CD14-positive monocyte (primary cell): Measurements from ENCODE around the gene CRY1. TPM values are rescaled to one million over a fixed set of nuclear protein-coding genes. Genes with fewer than 3 reads are reported as not detected.

Experiments used
- DNase-seq, 3 donors: peaks; one replicate each; pipeline ENCODE4 v3.0.0-alpha.2; 2011 to 2022
- H2AFZ ChIP-seq: 2 replicates; pipeline ENCODE4 v1.6.0; 2012; ENCODE audit warnings: mild to moderate bottlenecking, low read depth, low read length, inconsistent platforms; ENCODE audit not compliant: insufficient read depth, poor library complexity, severe bottlenecking
- H3K27ac ChIP-seq, 2 donors: 1 replicate in 1 of 2; 2 replicates in 1 of 2; pipeline ENCODE4 v1.5.1; 2012 to 2013; ENCODE audit warnings: low read length in 2 of 2, control low read depth in 1 of 2, inconsistent platforms in 1 of 2, low read depth in 1 of 2, mild to moderate bottlenecking in 1 of 2
- H3K27me3 ChIP-seq, 2 donors: one replicate each; pipeline versions ENCODE4 v1.6.0 to v1.6.1; 2011 to 2013; ENCODE audit warnings: low read length in 2 of 2; ENCODE audit not compliant: control insufficient read depth in 2 of 2, insufficient read depth in 2 of 2
- H3K36me3 ChIP-seq, 2 donors: replicated peaks in 1 of 2; 1 replicate in 1 of 2; 2 replicates in 1 of 2; pipeline versions ENCODE4 v1.5.1 to v1.6.1; 2012 to 2013; ENCODE audit warnings: low read length in 2 of 2, control low read depth in 1 of 2, inconsistent platforms in 1 of 2, mild to moderate bottlenecking in 1 of 2; ENCODE audit not compliant: insufficient read depth in 2 of 2, control insufficient read depth in 1 of 2
- H3K4me1 ChIP-seq, 2 donors: 1 replicate in 1 of 2; 2 replicates in 1 of 2; pipeline versions ENCODE4 v1.5.1 to v1.6.1; 2012 to 2013; ENCODE audit warnings: low read length in 2 of 2, control low read depth in 1 of 2, inconsistent platforms in 1 of 2, mild to moderate bottlenecking in 1 of 2, moderate library complexity in 1 of 2; ENCODE audit not compliant: insufficient read depth in 2 of 2, control insufficient read depth in 1 of 2
- H3K4me2 ChIP-seq: replicated peaks from 2 replicates; pipeline ENCODE3; 2012; ENCODE audit warnings: low read length, moderate library complexity, mild to moderate bottlenecking; ENCODE audit not compliant: poor library complexity, severe bottlenecking; ENCODE audit errors: extremely low read depth
- H3K4me3 ChIP-seq, 3 experiments: fragments of 200-600 bp in 1 of 3; sonication (generic) in 1 of 3; replicated peaks in 1 of 3; 1 replicate in 2 of 3; 2 replicates in 1 of 3; pipeline ENCODE4 v1.5.1; 2011 to 2013; ENCODE audit warnings: low read length in 3 of 3, mild to moderate bottlenecking in 3 of 3, control low read depth in 2 of 3, low read depth in 2 of 3, inconsistent platforms in 1 of 3, moderate library complexity in 1 of 3
- H3K79me2 ChIP-seq: 2 replicates; pipeline ENCODE4 v1.6.0; 2012; ENCODE audit warnings: mild to moderate bottlenecking, control low read depth, inconsistent platforms, low read length, moderate library complexity; ENCODE audit not compliant: insufficient read depth
- H3K9ac ChIP-seq: 2 replicates; pipeline ENCODE4 v1.6.0; 2017; ENCODE audit warnings: low read length, mild to moderate bottlenecking; ENCODE audit not compliant: insufficient read depth, poor library complexity, severe bottlenecking
- H3K9me3 ChIP-seq, 2 donors: replicated peaks in 1 of 2; 1 replicate in 1 of 2; 2 replicates in 1 of 2; pipeline versions ENCODE4 v1.5.1 to v1.6.1; 2012 to 2013; ENCODE audit warnings: low read length in 2 of 2, control low read depth in 1 of 2; ENCODE audit not compliant: control insufficient read depth in 1 of 2, insufficient read depth in 1 of 2
- H4K20me1 ChIP-seq: 2 replicates; pipeline ENCODE4 v1.6.0; 2012; ENCODE audit warnings: mild to moderate bottlenecking, low read length, control low read depth, moderate library complexity; ENCODE audit not compliant: insufficient read depth
- H3K27ac Mint-ChIP-seq, 7 donors: one replicate each; pipeline ENCODE4 v1.8.0; 2020; ENCODE audit warnings: mild to moderate bottlenecking in 7 of 7, mixed read lengths in 7 of 7, moderate library complexity in 6 of 7, inconsistent platforms in 2 of 7
- H3K27me3 Mint-ChIP-seq, 3 donors: one replicate each; pipeline ENCODE4 v1.8.0; 2021 to 2022; ENCODE audit warnings: low read depth in 3 of 3, mild to moderate bottlenecking in 3 of 3, mixed read lengths in 3 of 3, moderate library complexity in 3 of 3, inconsistent platforms in 1 of 3
- H3K36me3 Mint-ChIP-seq, 2 donors: one replicate each; pipeline ENCODE4 v1.8.0; 2020; ENCODE audit warnings: mixed read lengths in 2 of 2, inconsistent platforms in 1 of 2, mild to moderate bottlenecking in 1 of 2
- H3K4me1 Mint-ChIP-seq: one replicate; pipeline ENCODE4 v1.8.0; 2020; ENCODE audit warnings: mild to moderate bottlenecking, mixed read lengths
- H3K4me3 Mint-ChIP-seq, 2 donors: one replicate each; pipeline ENCODE4 v1.8.0; 2020; ENCODE audit warnings: mild to moderate bottlenecking in 2 of 2, mixed read lengths in 2 of 2, moderate library complexity in 1 of 2
- H3K9me3 Mint-ChIP-seq, 7 donors: one replicate each; pipeline ENCODE4 v1.8.0; 2020 to 2022; ENCODE audit warnings: mixed read lengths in 7 of 7, mild to moderate bottlenecking in 6 of 7, moderate library complexity in 6 of 7, inconsistent platforms in 2 of 7
- WGBS: methylation state at CpG from one replicate; pipeline ENCODE4 v1.1.5; 2013; ENCODE audit warnings: missing lambda C conversion rate; ENCODE audit not compliant: insufficient coverage; 5-methylcytosine and 5-hydroxymethylcytosine counted together
- intact Hi-C, 2 donors: fragments of 100-400 bp; cut with micrococcal nuclease; formaldehyde crosslinking; loops; one replicate each; pipeline versions ENCODE4 v1.15.0 to v1.15.1; 2023
- polyA plus RNA-seq, 3 donors: library from polyadenylated mRNA; depleted of rRNA in 1 of 3; unstranded in 2 of 3; stranded (reverse) in 1 of 3; fragments of 300-500 nt in 2 of 3; fragments of >200 nt in 1 of 3; fragmentation: Illumina TruSeq in 2 of 3; gene quantifications; 1 replicate in 2 of 3; 2 replicates in 1 of 3; pipeline ENCODE4 v1.2.3, GENCODE V29; 2012 to 2021
- TF ChIP-seq, protein P1 (sequence below): fragments of 200-600 bp; IDR thresholded peaks from one replicate; pipeline ENCODE4 v1.8.0; 2022; ENCODE audit warnings: antibody characterized with exemption, mild to moderate bottlenecking

The CRY1 gene
- polyA plus RNA-seq, 3 donors = 3.8 to 7.7 (median 5.8) TPM

DNA sequence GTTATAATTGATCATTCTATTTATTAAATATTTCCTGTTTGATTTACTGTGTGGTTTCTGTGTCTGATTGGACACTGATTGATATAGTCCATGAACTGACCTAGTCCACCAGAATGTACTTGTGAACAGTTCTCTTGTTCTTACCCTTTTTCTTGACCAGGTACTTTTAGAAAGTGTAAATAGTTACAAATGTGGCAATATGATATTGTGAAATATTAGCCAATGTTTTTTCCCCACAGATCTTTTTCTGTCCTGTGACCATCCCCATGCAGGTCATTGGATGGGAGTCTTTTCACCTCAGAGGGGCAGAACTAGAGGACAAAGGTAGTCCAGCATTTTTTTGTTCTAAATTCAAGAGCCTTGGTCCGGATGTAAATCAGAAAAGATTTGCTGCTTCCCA, 8.3 kb upstream of the CRY1 start:
- TF ChIP-seq, protein P1, sequence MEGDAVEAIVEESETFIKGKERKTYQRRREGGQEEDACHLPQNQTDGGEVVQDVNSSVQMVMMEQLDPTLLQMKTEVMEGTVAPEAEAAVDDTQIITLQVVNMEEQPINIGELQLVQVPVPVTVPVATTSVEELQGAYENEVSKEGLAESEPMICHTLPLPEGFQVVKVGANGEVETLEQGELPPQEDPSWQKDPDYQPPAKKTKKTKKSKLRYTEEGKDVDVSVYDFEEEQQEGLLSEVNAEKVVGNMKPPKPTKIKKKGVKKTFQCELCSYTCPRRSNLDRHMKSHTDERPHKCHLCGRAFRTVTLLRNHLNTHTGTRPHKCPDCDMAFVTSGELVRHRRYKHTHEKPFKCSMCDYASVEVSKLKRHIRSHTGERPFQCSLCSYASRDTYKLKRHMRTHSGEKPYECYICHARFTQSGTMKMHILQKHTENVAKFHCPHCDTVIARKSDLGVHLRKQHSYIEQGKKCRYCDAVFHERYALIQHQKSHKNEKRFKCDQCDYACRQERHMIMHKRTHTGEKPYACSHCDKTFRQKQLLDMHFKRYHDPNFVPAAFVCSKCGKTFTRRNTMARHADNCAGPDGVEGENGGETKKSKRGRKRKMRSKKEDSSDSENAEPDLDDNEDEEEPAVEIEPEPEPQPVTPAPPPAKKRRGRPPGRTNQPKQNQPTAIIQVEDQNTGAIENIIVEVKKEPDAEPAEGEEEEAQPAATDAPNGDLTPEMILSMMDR = no peak
- no peak overlapping the region for H3K4me3 ChIP-seq
- H3K27me3 ChIP-seq = peaks cover 0 to 2% of the 10 kb centered on the region in 2 donors
- H3K4me2 ChIP-seq = no peak overlapping the region
- H3K36me3 ChIP-seq = no peaks in the 10 kb centered on the region
- H4K20me1 ChIP-seq = no peaks in the 10 kb centered on the region
- peaks cover 0 to 14% (median 5%) of the 10 kb centered on the region in 3 donors for H3K27me3 Mint-ChIP-seq
- peaks cover 3 to 4% of the 10 kb centered on the region in 2 donors for H3K9me3 ChIP-seq
- no peak overlapping the region for H3K27ac ChIP-seq
- WGBS = no CpG with 5 or more reads among the region's 1 CpG
- intact Hi-C loops = loop anchor here (10.0 kb wide), 1 partner anchor 717 kb away; no protein-coding TSS in a partner anchor
- H3K4me3 Mint-ChIP-seq = no peak overlapping the region
- no peaks in the 10 kb centered on the region for H3K4me1 Mint-ChIP-seq
- H2AFZ ChIP-seq = no peak overlapping the region
- H3K9ac ChIP-seq = no peak overlapping the region
- DNase-seq = no peak
- peaks cover 3 to 10% (median 9%) of the 10 kb centered on the region in 7 donors for H3K9me3 Mint-ChIP-seq
- H3K4me1 ChIP-seq = no peaks in the 10 kb centered on the region
- no peaks in the 10 kb centered on the region for H3K79me2 ChIP-seq
- H3K27ac Mint-ChIP-seq = no peak overlapping the region
- H3K36me3 Mint-ChIP-seq = no peaks in the 10 kb centered on the region

DNA sequence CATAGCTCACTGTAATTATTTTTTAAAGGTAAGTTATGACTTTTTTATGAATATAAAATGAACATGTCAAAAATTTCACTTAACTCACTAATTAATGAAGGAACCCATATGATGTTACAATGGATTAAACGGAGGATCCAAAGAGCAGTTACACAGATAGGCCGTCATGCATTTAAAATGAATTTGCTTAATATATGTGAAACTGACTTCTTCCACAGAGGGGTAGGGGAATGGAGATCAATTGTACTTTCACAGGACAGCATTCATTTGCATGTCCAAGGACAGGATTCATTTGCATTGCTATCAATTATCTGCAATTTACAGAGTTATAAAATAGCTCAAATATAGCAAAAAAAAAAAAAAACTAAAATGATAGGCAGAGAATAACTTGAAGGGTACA, 6.6 kb upstream of the CRY1 start:
- intact Hi-C loops = loop anchor here (10.0 kb wide), 1 partner anchor 715 kb away; no protein-coding TSS in a partner anchor
- peaks cover 0 to 11% (median 5%) of the 10 kb centered on the region in 3 donors for H3K27me3 Mint-ChIP-seq
- no peak overlapping the region for H3K4me3 Mint-ChIP-seq

More for the DNA sequence above, 6.6 kb upstream of the CRY1 start:
- H3K9me3 Mint-ChIP-seq = peaks cover 9 to 20% (median 13%) of the 10 kb centered on the region in 7 donors
- Histone ChIP-seq H3K27me3 (no peaks in the 10 kb centered on the region), H2AFZ (no peak overlapping the region), H3K9ac (no peak overlapping the region), H3K4me3 (no peak overlapping the region), H3K36me3 (no peaks in the 10 kb centered on the region), H3K27ac (no peak overlapping the region), H3K79me2 (no peaks in the 10 kb centered on the region), H3K9me3 (peaks cover 6% of the 10 kb centered on the region in 2 donors), H3K4me2 (no peak overlapping the region), H4K20me1 (no peaks in the 10 kb centered on the region), H3K4me1 (no peaks in the 10 kb centered on the region)
- no peaks in the 10 kb centered on the region for H3K4me1 Mint-ChIP-seq
- WGBS = no CpG with 5 or more reads among the region's 2 CpGs
- H3K36me3 Mint-ChIP-seq = no peaks in the 10 kb centered on the region
- TF ChIP-seq, protein P1 = no peak
- DNase-seq = no peak
- no peak overlapping the region for H3K27ac Mint-ChIP-seq
